ENCODE measurements around the gene C10orf53.
A peak's percentile ranks its signal among the peaks of the same experiment; 100 is the strongest.

The C10orf53 gene

GRCh38 chr10:49698679-49699078 is 19.2 kb downstream of the C10orf53 start:
- Histone ChIP-seq H3K4me1 (ENCODE audit: insufficient read depth, low read length, poor library complexity, severe bottlenecking) (no peaks in the 10 kb centered on the region), H3K9me2 (replicated peaks; ENCODE audit: low read depth, low read length) (no peaks in the 10 kb centered on the region), H2AFZ (ENCODE audit: low read length) (no peak overlapping the region), H3K9ac (ENCODE audit: low read depth, low read length, poor library complexity, severe bottlenecking) (no peak overlapping the region), H3K27me3 (ENCODE audit: insufficient read depth, low read length, poor library complexity, severe bottlenecking) (no peaks in the 10 kb centered on the region), H3K79me2 (ENCODE audit: insufficient read depth, low read length) (no peaks in the 10 kb centered on the region), H3K4me2 (ENCODE audit: low read depth, low read length, poor library complexity, severe bottlenecking) (no peak overlapping the region), H3K4me3 (ENCODE audit: low read length, poor library complexity, severe bottlenecking) (no peak overlapping the region), H4K20me1 (ENCODE audit: insufficient read depth, low read length, poor library complexity, severe bottlenecking) (no peaks in the 10 kb centered on the region), H3K36me3 (ENCODE audit: insufficient read depth, low read length) (no peaks in the 10 kb centered on the region), H3K9me3 (ENCODE audit: insufficient read depth, low read depth, low read length) (no peaks in the 10 kb centered on the region), H3F3A (ENCODE audit: low read depth) (no peaks in the 10 kb centered on the region)
- TF ChIP-seq CTCF (conservative IDR thresholded peaks at IDR 0.05; ENCODE audit: low read length), result no peak
- TF ChIP-seq EZH2phosphoT487 (IDR thresholded peaks at IDR 0.05; ENCODE audit: borderline replicate concordance), result no peak

- H3K27me3 ChIP-seq (ENCODE audit: insufficient read depth, low read length, poor library complexity, severe bottlenecking), result no peaks in the 10 kb centered on the region
- no peaks in the 10 kb centered on the region for H4K20me1 ChIP-seq (ENCODE audit: insufficient read depth, low read length, poor library complexity, severe bottlenecking)
- no peaks in the 10 kb centered on the region for H3K9me3 ChIP-seq (ENCODE audit: insufficient read depth, low read depth, low read length)
- H3K4me3 ChIP-seq (ENCODE audit: low read length, poor library complexity, severe bottlenecking), result no peak overlapping the region
- no peak overlapping the region for H3K9ac ChIP-seq (ENCODE audit: low read depth, low read length, poor library complexity, severe bottlenecking)
- H3K4me1 ChIP-seq (ENCODE audit: insufficient read depth, low read length, poor library complexity, severe bottlenecking), result no peaks in the 10 kb centered on the region
- no peak overlapping the region for H2AFZ ChIP-seq (ENCODE audit: low read length)
- no peaks in the 10 kb centered on the region for H3F3A ChIP-seq (ENCODE audit: low read depth)
- no peaks in the 10 kb centered on the region for H3K36me3 ChIP-seq (ENCODE audit: insufficient read depth, low read length)
- no peaks in the 10 kb centered on the region for H3K79me2 ChIP-seq (ENCODE audit: insufficient read depth, low read length)
- TF ChIP-seq EZH2phosphoT487 (IDR thresholded peaks at IDR 0.05; ENCODE audit: borderline replicate concordance), result no peak
- no peak for TF ChIP-seq CTCF (conservative IDR thresholded peaks at IDR 0.05; ENCODE audit: low read length)
- H3K4me2 ChIP-seq (ENCODE audit: low read depth, low read length, poor library complexity, severe bottlenecking), result no peak overlapping the region
- H3K9me2 ChIP-seq (replicated peaks; ENCODE audit: low read depth, low read length), result no peaks in the 10 kb centered on the region
Measured at GRCh38 chr10:49700211-49700610, 20.8 kb downstream of the C10orf53 start.

GRCh38 chr10:49700997-49701396 is 21.5 kb downstream of the C10orf53 start:
- TF ChIP-seq CTCF (conservative IDR thresholded peaks at IDR 0.05; ENCODE audit: low read length), result peak; percentile 20
- no peak for TF ChIP-seq EZH2phosphoT487 (IDR thresholded peaks at IDR 0.05; ENCODE audit: borderline replicate concordance)
- Histone ChIP-seq H3K9ac (ENCODE audit: low read depth, low read length, poor library complexity, severe bottlenecking) (no peak overlapping the region), H3K9me2 (replicated peaks; ENCODE audit: low read depth, low read length) (no peaks in the 10 kb centered on the region), H3K27me3 (ENCODE audit: insufficient read depth, low read length, poor library complexity, severe bottlenecking) (no peaks in the 10 kb centered on the region), H4K20me1 (ENCODE audit: insufficient read depth, low read length, poor library complexity, severe bottlenecking) (no peaks in the 10 kb centered on the region), H3K4me3 (ENCODE audit: low read length, poor library complexity, severe bottlenecking) (no peak overlapping the region), H3F3A (ENCODE audit: low read depth) (no peaks in the 10 kb centered on the region), H3K4me1 (ENCODE audit: insufficient read depth, low read length, poor library complexity, severe bottlenecking) (no peaks in the 10 kb centered on the region), H3K9me3 (ENCODE audit: insufficient read depth, low read depth, low read length) (no peaks in the 10 kb centered on the region), H2AFZ (ENCODE audit: low read length) (no peak overlapping the region), H3K79me2 (ENCODE audit: insufficient read depth, low read length) (no peaks in the 10 kb centered on the region), H3K4me2 (ENCODE audit: low read depth, low read length, poor library complexity, severe bottlenecking) (no peak overlapping the region), H3K36me3 (ENCODE audit: insufficient read depth, low read length) (no peaks in the 10 kb centered on the region)
